ENCODE data around the gene SPECC1L.
"Not testable (repeated sequence)": the region's sequence is repeated elsewhere in the genome, so short reads cannot be mapped to it uniquely, and the experiment has no call there.

SPECC1L gene

DNA sequence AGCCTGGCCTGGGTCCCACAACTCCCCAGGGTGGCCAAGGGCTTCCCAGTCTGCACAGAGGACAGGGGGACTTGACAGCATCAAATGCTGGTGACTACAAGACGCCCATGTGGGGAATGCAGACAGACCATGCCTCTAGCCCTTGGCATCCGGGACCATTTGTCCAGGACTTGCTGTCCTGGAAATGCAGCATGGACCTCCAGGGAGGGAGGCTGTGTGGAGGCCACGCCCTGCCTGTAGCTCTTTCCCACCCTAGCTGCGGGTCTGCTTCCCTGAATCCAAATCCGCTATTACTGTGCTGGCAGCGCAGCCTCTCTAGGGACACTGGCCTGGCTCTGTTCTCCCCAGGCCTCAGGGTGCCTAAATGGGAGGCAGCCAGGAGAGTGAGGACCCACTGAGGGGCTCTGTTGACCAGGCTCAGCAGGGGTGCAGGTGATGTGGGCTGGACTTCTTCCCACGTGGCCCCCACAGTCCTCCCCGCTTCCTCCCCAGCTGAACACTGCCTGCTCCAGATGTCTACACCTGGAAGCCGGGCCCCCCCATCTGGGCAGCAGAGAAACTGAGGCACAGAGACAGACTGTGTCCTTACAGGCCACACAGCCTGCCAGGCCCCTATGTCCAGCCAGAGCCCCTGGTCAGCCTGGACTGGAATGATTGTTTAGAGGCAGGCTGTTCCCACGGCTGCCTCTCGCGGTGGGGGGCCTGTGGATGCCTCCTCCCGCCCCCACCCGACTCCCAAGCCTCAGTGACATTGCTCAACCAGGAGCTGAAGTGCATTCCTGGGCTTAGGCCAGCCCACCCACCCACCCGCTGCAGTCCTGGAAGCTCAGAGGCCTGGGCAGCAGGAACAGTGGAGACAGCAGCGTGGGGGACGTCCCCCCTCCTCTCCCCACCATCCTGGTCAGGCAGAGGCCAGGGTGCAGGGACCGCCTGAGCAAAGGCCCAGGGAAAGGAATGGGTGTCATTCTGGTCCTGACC lies 24.8 kb upstream of the SPECC1L start:
- DNase-seq, result not testable (repeated sequence)

DNA sequence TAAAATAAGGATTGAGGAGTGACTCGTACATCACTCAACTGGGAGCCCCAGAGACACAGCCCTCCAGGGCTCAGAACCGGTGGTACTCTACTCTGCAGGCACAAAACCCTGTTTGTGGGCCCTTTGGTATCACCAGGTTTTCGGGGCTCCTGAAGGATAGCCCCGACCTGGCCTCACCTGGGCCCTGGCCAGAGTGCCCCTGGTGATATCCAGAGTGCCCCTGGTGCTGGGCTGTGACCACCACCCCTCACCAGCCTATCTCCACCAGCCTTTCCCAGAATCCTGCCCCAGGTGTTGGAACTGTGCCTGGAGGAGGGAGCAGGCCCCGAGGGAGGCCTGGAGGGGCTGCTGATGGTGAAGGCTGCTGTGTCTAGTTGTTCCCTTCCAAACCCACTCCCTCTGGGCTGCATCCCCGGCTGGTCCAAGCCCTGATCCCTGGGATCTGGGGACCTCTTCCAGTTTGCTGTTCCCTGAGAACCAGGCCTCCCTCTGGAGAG lies 23.6 kb upstream of the SPECC1L start:
- DNase-seq, result no peak

DNA sequence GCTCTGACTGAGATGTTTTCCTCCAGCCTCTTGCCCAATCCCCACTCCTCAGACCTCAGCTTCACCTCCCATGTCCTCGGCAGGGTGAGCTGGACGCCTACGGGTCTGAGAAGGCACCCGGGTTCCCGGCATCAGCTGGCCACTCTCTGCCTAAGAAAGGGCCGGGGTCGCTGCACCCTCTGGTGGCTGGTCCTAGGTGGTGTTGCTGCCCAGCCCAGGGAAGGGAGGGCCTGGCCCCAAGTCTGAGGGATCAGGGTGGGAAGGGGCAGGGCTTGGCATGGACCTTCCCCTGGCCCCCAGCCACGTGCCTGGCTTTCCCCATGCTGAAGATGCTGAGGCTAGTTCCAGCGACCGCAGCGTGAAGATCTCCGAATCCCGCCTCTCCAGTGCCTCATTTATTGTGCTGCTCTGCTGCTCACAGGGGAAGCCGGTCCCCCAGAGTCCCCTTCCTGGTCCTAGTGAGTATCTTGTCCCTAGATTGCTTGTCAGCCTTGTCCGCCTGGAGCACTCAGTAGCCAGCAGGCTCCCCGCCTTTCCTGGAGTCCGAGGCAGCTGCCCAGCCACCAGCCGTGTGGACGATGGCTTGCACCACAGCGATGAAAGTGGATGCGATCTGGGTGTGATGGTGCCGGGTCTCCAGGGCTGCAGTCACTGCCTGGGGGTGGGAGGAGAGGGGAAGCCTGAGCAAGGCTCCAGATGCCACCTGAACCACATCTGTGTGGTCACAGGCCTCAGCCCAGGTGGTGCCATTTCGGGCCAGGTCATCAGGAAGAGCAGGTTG lies 22.9 kb upstream of the SPECC1L start:
- DNase-seq, result peak in 3 of 5 experiments; percentile 15 to 49 (median 36)

DNA sequence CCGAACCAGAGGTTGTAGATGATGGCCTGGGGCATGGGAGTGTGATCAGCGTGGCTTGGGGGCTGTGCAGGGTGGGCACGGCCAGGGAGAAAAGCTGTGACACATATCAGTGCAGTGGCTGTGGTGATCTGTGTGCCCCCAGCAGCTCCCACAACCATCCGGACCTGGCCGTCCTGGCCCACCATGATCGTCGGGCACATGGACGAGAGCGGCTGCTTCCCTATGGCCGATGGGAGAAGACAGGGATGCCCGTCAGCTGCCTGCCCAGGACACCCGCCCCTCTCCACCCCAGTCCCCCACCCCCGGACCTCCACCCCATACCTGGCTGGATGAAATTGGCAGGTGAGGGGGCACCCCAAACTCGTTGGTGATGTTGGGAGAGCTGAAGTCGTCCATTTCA lies 22.0 kb upstream of the SPECC1L start:
- DNase-seq, result not testable (repeated sequence)

DNA sequence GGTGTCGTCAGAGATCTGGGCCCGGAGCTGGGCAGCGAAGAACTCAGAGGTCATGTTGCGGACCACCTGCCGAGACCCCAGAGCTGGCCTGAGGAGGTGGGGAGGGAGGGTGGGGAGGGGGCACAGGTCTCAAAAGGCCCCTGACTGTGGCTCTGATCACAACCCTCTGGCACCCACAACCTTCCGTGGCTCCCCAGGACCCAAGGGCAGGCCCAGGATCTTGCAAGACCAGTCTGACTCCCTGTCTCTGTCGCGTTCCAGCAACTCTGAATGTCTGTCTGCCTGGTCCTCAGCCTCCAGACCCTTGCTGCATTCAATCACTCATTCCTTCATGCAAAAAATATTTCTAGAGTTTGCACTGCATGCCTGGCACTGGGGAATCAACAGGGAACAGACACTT lies 21.2 kb upstream of the SPECC1L start:
- not testable (repeated sequence) for DNase-seq

DNA sequence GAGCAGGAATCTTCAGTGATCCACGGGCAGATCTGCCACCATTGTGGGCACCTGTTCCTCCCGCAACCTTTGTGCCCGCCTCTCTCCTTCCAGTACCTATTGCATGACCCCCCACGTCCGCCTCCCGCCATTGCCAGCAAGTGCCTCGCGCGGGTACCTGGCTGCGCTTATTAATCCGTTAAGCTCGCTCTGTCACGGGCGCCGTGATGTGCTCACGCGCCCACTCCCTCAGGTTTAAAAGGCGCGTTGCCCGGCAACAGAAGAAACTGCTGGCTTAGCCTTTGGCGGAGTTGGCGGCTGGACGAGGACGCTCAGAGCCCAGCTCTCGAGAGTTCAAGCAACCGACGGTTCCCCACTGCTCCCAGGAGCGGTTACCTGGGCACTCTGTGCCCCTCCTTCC lies 19.3 kb upstream of the SPECC1L start:
- DNase-seq, result not testable (repeated sequence)

DNA sequence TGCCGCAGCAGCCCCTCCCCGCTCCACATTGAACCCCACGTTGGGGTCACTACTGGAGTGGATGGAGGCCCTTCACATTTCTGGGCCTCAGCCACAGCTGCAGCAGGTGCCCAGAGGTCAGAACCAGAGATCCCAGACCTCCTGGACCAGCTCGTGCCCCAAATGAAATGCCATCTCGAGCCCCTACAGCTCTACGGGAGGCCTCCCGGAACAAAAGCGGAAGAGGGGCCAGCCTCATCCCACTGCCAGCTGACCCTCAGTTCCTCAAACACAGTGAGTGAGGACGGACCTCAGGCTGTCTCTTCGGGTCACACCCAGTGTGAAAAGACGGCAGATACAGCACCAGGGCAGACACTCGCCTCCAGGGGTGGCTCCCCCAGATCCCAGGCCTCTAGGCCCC lies 17.5 kb upstream of the SPECC1L start:
- DNase-seq, result not testable (repeated sequence)

DNA sequence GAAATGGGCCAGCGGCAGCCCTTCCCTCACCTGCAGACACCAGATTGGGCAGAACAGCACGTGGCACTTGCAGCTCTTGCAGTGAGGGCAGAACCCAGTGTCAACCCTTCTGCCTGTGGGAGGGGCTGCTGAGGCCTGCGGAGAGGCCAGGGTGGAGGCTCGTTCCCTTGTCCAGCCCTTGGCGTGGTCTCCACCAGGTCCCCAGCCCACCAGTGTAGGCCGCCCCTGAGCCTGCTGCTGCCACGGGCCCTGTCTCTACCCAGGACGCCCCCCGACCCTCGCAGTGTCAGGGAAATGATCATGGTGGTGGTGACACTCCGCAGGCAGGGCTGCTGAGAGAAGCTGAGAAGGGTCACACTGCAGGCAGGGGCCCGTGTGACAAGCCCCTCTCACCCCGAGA lies 14.5 kb upstream of the SPECC1L start:
- DNase-seq, result not testable (repeated sequence)

DNA sequence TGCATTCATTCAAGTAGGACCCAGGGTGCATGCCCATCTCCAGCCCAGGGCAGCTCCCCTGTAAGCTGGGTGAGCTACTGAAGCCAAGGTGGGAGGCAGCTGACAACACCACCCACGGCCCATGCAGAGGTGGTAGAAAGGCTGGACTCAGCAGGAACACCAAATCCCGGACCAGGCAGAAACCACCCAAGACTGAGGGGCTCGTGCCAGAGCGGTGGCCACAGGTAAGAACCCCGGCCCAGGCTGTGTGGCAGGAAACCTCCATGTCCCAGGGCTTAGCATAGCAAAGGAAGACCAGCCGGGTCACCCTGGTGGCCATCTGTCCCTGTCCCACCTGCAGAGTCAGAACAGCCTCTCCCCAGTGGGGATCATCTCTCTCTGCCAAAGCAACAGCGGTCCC lies 13.9 kb upstream of the SPECC1L start:
- DNase-seq, result not testable (repeated sequence)

DNA sequence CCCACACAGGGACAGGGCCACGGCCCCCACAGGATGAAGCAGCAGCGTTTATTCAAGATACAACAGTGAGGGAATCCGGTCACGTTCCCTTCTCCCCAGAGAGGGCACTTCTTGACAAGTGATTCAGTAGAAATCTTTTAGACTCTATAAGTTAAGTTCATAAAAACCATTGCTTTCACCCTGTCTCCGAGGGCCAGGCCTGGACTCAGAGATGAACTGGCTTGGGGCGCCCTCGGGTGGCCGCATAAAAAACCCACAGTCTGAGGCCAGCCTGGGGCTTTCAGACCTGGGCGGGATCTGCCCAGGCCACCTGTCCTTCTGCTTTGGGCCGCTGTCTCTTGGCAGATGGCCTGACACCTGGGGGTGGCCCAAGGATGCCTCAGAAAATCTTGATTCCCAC lies 11.2 kb upstream of the SPECC1L start:
- peak; percentile 30 to 76 (median 50) for DNase-seq

DNA sequence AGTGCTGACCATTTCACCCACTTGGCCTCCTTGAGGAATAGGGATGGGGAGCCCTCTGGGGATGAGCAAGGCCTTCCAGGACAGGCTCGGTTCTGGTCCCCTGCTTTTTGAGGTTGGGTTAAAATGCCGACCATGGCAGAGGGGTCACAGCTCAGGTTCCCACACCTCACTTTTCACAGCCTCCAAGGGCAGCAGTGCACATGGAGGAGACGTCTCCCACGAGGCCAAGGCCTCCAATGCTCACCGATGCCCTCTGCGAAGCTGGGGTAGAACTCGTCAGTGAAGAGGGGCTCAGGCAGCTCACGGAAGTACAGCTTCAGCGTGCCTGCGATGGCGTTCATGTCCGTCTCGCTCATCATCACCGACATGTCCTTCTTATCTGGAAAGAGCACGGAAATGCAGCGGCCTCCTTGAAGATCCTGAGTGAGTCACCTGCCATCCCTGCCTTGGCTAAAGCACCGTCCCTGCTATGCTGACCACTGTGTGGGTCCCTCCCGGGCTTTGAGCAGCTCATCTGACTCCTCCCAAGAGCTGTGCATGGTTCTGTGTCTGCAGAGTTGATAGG lies 8.4 kb upstream of the SPECC1L start:
- DNase-seq, result not testable (repeated sequence)

DNA sequence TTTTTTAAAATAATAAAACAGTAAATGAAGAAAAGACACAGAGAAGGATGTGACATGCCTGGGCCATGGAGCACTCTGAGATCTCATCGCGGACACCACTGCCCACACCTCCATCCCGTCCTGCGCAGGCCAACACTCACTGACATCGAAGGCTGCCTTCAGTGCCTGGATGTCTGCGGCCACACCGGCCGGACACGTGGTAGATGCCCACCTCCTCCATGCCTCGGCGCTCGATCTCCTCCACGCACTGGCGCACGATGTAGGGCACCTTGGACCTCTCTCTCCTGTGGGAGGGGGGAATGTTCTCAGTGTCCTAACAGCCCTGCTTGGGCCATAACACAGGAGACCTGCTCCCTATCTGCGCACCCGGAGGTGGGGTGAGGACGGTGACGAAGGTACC lies 7.2 kb upstream of the SPECC1L start:
- DNase-seq, result not testable (repeated sequence)

DNA sequence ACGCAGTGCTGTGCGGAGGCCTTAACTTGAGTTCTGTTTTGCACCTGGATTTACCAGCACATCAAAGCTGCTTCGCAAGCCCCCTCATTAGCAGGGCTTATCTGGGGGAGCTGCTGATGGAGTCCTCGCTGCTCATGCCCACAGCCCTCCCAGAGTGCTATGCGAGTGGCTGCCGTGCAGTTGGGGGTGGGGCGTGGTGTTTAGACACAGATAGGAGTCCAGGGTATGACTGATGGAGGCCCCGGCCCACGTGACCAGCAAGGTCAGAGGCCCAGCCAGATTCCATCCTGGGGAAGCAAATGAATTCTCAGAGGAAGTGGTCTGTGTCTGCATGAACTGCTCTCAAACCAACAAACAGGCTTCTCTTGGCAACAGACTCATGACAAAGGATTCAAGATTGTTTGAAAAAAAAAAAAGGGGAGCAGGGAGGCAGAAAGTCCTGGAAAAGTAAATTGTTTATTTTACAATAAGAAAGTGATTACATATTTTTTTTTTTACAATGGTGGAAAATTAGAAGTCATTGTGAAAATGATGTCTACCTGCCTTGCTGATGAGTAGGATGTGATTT lies 6.2 kb upstream of the SPECC1L start:
- not testable (repeated sequence) for DNase-seq

DNA sequence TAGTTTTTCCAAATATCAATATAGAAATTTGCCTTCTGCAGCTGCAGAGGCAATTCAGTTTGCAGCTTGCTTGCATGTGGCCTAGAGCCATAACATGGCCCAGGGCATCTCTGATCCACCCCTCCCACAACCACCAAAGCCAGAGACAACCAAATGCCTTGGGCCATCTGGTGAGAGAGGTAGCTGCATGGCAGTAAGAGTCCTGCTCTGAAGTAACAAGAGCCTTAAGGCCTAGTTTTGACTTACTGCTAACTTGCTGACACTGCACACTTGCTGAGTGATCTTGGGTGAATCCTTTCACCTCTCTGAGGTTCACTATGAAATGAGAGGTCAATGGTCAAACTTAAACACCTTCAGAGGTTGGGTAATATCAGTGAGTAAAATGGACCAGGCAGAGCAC lies 4.9 kb upstream of the SPECC1L start:
- DNase-seq, result no peak

DNA sequence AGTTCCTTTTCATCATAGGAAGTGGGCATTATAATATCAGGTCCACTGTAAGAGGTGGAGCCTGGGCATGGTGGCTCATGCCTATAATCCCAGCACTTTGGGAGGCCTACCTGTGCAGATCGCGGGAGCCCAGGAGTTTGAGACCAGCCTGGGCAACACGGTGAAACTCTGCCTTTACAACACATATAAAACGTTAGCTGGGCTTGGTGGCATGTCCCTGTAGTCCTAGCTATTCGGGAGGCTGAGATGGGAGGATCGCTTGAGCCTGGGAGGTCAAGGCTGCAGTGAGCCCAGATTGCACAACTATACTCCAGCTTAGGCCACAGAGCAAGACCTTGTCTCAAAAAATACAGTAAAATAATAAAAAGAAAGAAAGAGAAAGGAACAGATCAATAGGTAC lies 4.1 kb upstream of the SPECC1L start:
- not testable (repeated sequence) for DNase-seq

DNA sequence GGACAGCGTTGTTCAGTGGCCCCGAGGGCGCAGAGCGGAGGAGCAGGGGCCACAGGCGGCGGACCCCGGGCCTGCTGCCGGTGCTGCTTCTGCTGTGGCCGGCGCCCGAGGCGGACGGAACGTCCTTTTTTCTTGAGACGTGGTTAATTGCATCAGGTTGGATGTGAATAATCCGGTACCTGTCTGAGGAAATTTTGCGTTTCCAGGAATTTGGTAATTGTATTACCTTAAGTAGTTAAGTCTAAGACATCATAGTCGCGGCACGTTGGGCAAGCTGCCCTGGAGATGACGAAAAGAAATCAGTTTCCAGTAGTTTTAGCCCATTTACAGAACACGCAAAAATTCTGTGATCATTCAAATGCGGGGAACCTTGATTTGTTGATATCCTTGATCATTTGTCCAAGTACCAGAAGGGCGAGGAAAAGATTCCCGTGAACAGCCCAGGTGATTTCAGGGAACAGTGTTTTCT lies 789 bp downstream of the SPECC1L start:
- peak in 1 of 5 experiments; percentile 18 for DNase-seq

DNA sequence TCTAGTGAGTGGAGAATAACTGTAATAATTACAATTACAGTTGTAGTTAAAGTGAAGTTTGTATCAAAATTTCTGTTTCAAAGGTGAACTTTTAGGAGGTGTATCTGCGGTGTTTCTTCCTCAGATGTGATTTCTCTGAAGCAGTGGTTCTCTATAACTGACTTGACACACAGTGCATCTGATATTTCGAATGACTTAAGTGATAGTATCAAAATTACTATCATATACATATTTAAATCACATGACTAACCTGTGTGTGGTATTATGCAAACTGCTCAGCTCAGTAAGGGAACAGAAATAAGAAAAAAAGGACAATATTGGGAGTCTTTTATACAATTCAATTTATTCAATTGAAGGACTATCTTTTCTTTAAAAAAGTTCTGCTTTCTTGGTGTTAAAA lies 2.4 kb downstream of the SPECC1L start:
- peak in 1 of 5 experiments; percentile 20 for DNase-seq

DNA sequence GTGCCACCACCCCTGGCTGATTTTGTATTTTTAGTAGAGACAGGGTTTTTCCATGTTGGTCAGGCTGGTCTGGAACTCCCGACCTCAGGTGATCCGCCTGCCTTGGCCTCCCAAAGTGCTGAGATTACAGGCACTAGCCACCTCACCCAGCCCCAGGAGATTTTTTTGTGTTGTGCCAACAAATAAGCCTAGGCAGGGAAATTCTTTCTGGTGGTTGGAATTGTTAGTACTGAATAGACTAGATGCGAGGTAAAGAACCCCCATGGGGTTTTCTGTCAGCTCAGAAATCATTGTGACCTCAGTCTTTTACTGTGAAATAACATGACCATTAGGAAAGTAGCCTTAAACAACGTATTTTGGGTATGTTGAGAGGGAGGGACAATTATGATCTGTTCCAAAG lies 3.3 kb downstream of the SPECC1L start:
- not testable (repeated sequence) for DNase-seq

DNA sequence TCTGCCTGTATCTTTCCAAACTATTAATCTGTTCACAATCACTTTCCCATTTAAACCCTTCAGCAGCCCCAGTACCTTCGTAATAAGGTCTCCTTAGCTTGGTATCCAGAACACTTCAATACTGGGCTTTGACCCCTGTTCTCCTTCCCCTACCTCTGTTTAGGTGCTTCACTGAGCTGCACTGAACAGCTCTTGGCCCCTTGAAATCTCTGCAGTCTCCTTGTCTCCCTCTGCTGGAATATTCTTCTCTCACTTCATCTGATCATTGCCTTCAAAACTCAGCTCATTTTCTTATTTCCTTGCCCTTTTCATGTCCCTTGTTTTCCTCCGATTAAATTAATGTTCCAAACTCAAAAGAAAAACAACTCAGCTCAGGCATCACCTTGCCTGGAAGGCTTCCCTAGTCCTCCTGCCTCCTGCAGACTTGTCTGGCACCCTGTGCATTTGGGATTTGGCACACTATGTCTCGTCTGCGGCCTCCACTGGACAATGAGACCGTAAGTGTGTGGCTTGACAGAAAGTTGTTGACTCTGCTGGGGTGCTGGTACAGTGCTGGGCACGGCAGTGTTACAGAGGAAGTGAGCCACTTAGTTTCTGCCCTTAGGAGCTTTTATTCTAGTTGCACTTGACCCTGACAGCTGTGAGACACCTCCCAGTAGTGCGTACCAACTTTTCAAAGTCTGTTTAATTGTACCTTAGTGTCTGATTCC lies 4.2 kb downstream of the SPECC1L start:
- not testable (repeated sequence) for DNase-seq

DNA sequence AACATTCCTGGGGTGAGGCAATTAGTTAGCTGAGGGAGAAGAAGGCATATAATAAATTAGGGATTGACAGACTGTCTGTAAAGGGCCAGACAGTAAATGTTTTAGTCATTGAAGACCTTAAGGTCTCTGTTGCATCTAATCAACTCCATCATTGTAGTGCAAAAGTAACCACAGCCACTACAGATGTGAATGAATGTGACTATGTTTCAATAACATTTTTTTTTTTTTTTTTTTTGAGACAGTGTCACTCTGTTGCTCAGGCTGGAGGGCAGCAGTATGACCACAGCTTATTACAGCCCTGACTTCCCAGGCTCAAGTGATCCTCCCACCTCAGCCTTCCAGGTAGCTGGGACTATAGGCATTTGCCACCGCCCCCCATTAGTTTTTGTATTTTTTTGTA lies 9.7 kb downstream of the SPECC1L start:
- DNase-seq, result not testable (repeated sequence)

DNA sequence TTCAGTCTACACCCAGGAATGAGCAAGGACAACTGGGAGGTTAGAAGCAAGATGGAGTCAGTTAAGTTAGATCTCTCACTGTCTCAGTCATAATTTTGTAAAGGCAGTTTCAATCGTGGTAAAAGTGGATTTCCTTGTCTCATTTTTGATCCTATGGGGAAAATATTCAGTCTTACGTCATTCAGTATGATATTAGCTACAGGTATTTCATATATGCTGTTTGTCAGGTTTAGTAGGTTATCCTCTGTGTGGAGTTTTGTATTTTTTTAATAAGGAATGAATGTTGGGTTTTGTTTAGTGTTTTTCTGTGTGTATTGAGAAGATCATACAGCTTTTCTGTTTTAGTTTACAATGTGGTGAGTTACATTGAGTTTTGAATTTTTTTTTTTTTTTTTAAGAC lies 11.8 kb downstream of the SPECC1L start:
- no peak for DNase-seq

DNA sequence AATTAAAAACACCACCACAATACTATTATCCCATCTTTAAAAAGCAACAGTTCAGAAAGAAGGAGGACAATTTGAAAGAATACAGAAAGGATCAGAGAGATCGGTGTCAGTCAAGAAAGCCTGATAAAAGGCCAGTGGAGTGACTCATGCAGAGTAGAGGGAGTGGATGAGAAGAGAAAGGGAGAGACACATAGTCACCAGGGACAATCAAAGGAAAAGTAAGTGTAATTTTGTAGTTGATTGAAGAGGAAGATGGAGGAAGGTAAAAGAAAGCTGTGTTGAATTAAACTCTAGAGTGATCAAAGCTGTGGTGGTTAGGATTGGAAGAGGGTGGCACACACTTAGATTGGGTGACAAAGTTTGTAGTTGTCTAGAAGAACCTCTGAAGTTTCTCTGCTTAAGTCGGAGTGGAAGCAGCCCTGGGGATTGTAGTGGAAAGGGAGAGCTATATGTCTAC lies 14.1 kb downstream of the SPECC1L start:
- DNase-seq, result no peak

Data from T-helper 2 cell (primary cell).